Activated T-helper 17 cell treated with anti-CD3 and anti-CD28 coated beads, Interleukin-2, amount 50 U/mL, for 72 hours (primary cell): ENCODE data around the gene JAML. TPM values are rescaled to one million over a fixed set of nuclear protein-coding genes. Genes with fewer than 3 reads are reported as not detected.

Experiments
- ATAC-seq: fragments of 150-1000 bp; cut with Tn5 transposase; replicated peaks from 2 replicates; pipeline ENCODE4 v1.10.0; 2021; ENCODE audit warnings: mild to moderate bottlenecking, moderate library complexity
- H3K27ac Mint-ChIP-seq: one replicate; pipeline ENCODE4 v1.8.0; 2022; ENCODE audit warnings: mixed read lengths
- H3K27me3 Mint-ChIP-seq: one replicate; pipeline ENCODE4 v1.8.0; 2022; ENCODE audit warnings: mixed read lengths
- H3K36me3 Mint-ChIP-seq: one replicate; pipeline ENCODE4 v1.8.0; 2022; ENCODE audit warnings: low read depth, mild to moderate bottlenecking, mixed read lengths
- H3K4me1 Mint-ChIP-seq: one replicate; pipeline ENCODE4 v1.8.0; 2022; ENCODE audit warnings: mixed read lengths
- H3K4me3 Mint-ChIP-seq: one replicate; pipeline ENCODE4 v1.8.0; 2022; ENCODE audit warnings: mild to moderate bottlenecking, mixed read lengths
- H3K9me3 Mint-ChIP-seq: one replicate; pipeline ENCODE4 v1.8.0; 2022; ENCODE audit warnings: mixed read lengths
- total RNA-seq, 2 donors: library from RNA; stranded (reverse); gene quantifications; one replicate each; pipeline ENCODE4 v1.2.3, GENCODE V29; 2022

The JAML gene
- total RNA-seq, 2 donors from 2014 or later: 74.0 to 276 TPM

DNA sequence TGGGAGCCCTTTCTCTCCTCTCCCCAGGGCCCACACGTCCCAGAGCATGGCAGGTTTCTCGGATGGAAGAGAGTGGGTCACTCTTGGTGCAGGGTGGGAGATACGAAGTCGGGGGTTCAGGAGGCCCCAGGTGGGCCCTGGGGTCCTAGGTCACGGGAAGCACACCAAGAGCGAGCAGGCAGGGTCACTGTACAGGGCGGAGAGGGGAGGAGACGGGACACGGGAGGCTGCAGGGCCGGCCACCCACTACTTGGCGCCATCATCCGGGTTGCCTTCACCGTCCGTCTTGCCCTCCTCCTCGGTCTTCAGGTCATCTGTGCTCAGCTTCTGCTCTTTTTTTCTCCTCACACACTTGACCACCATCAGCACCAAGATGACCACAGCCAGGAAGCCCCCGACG is 58.2 kb downstream of the JAML start:
- Mint-ChIP-seq H3K27me3 (peaks cover 10% of the 10 kb centered on the region), H3K36me3 (no peaks in the 10 kb centered on the region), H3K27ac (no peak overlapping the region), H3K9me3 (no peaks in the 10 kb centered on the region), H3K4me3 (no peak overlapping the region), H3K4me1 (no peaks in the 10 kb centered on the region)
- no peak for ATAC-seq

DNA sequence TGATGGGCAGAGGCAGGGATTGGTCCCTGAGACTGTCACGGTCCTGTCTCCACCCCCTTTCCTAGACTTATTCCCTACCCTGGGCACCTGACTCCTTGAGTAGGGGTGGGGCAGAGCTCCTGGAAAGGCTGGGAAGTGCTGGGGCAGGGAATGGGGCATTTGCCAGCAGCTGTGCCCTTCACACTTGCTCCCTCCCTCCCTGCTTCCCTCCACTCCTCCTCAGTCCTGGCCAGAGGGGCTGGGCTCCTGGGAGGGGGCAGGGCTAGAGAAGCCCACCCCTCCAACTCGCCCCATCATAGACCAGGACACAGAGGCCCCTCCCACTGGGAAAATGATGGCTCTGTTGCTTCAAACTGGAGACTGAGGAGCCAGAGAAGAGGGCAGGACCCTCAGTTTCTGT is 59.9 kb downstream of the JAML start:
- Mint-ChIP-seq H3K27me3 (peaks cover 7% of the 10 kb centered on the region), H3K4me3 (no peak overlapping the region), H3K9me3 (no peaks in the 10 kb centered on the region), H3K36me3 (no peaks in the 10 kb centered on the region), H3K27ac (no peak overlapping the region), H3K4me1 (no peaks in the 10 kb centered on the region)
- ATAC-seq: no peak

DNA sequence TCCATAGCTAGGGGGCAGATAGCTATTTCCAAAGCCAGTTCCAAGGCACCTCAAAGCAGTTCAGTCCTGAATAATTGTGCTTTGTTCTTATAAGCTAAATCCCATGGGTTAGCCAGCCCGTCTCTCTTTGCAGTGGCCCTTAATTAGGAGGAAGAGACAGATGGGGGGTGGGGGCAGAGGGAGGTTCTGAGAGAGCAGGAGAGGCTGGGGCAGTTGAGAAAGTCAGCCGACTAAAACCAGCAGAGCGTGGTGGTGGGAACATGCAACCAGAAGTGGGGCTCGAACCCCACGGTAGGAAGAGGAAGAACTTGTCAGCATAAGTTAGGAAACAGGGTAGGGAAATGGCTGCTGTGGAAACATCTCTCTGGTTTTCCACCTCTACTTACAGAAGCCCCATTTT is 61.3 kb downstream of the JAML start:
- Mint-ChIP-seq H3K27ac (no peak overlapping the region), H3K4me1 (no peaks in the 10 kb centered on the region), H3K9me3 (no peaks in the 10 kb centered on the region), H3K36me3 (no peaks in the 10 kb centered on the region), H3K27me3 (peaks cover 9% of the 10 kb centered on the region), H3K4me3 (no peak overlapping the region)
- ATAC-seq: no peak

DNA sequence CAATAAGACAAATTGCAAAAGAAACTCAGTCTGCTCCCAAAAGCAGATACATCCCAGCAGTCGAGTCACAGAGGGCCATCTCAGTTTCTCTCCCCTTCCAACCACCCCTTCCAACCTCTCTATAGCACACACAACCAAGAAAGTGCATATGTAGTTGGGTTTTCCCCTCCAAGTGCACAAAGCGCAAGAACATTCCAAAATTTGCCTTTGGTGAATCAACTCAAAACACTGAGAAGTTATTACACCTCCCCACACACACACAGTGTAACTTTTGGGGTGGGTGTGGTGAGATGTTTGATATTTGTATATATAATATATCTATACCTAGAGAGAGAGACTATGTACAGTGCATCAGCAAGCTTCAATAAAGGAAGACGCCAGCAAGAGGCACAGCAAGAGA is 62.0 kb downstream of the JAML start:
- no peak overlapping the region for H3K4me3 Mint-ChIP-seq
- no peaks in the 10 kb centered on the region for H3K4me1 Mint-ChIP-seq
- H3K27ac Mint-ChIP-seq: no peak overlapping the region
- no peaks in the 10 kb centered on the region for H3K36me3 Mint-ChIP-seq
- H3K27me3 Mint-ChIP-seq: peaks cover 10% of the 10 kb centered on the region
- no peaks in the 10 kb centered on the region for H3K9me3 Mint-ChIP-seq
- peak; percentile 62 for ATAC-seq

DNA sequence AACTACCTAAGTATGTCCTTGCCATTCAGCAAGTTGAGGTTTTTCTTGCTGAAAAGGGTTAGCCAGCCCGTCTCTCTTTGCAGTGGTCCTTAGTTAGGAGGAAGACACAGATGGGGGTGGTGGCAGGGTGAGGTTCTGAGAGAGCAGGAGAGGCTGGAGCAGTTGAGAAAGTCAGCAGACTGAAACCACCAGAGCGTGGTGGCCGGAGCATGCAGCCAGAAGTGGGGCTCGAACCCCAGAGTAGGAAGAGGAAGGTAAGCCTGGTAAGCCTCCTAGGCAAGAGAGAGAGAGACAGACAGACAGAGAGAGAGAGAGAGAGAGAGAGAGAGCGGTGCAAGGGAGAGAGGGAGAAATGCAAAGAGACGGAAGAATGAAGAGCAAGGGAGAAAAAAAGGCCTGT is 63.0 kb downstream of the JAML start:
- no peak for ATAC-seq
- Mint-ChIP-seq H3K27me3 (peaks cover 19% of the 10 kb centered on the region), H3K27ac (no peak overlapping the region), H3K4me1 (no peaks in the 10 kb centered on the region), H3K36me3 (no peaks in the 10 kb centered on the region), H3K9me3 (no peaks in the 10 kb centered on the region), H3K4me3 (no peak overlapping the region)

DNA sequence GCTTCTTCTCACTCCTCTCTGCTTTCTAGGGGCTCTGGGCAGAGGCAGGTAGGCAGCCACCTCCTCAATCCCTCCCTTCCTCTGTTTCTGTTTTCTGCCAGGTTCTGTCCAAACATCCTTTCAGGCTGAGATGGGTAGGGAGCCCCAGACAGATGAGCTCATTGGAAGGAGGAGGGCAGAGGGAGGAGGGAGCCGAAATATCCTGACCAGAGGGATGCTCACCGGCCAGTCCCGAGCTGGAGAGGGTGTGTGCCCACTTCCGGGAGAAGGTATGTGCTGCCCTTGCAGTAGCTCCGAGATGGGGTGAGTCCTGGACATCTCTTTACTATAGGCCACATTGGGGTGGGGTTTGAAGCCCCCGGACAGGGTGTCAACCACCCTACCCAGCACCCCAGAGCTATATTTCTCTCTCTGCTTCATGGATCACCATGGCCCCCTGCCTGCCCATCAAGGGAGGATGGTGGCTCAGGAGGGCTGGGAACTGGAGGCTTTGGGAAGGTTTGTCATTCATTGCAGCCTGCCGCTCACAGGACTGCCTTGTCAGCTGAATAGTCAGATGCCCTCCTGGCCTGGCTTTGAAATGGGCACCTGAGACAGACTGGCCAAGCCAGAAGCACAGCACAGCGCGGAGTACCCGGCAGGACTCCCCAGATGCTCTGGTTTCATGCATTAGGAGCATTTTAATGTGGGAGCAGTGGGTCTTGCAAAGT is 67.5 kb downstream of the JAML start:
- H3K4me3 Mint-ChIP-seq: no peak overlapping the region
- no peaks in the 10 kb centered on the region for H3K4me1 Mint-ChIP-seq
- H3K27ac Mint-ChIP-seq: no peak overlapping the region
- H3K27me3 Mint-ChIP-seq: peaks cover 47% of the 10 kb centered on the region
- H3K9me3 Mint-ChIP-seq: no peaks in the 10 kb centered on the region
- ATAC-seq: no peak
- no peaks in the 10 kb centered on the region for H3K36me3 Mint-ChIP-seq

DNA sequence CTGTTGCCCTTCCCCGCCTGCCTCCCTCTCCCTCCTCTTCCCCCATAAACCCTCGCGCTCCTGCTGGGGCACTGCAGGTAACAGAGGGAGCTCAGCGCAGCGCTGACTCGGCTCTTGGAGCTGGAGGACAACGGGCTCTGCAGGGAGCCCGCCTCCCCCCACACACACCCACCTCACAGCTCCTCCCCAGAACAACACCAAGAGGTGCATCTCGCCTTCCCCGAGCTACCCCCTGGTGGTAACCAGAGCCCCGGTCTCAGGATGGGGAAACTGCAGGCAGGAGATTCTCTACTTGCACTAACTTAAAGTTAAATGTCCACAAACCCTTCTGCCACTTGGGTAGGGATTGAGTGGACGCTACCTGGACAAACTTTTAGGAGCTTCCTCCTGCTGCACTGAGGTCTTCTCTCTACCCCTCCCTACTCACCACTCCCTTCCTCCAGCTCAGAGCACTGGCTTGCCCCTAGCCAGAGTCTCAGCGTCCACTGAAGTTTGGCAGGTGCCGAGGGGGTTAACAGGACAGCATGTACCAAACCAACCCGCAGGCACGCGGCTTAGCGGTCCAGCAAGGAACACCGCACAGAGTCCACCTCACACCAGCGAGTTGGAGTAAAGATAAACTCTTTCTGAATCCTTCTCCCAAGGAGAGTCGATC is 68.2 kb downstream of the JAML start:
- Mint-ChIP-seq H3K9me3 (no peaks in the 10 kb centered on the region), H3K27ac (no peak overlapping the region), H3K36me3 (no peaks in the 10 kb centered on the region), H3K4me3 (no peak overlapping the region), H3K4me1 (no peaks in the 10 kb centered on the region), H3K27me3 (peaks cover 42% of the 10 kb centered on the region)
- ATAC-seq: peak; percentile 22

DNA sequence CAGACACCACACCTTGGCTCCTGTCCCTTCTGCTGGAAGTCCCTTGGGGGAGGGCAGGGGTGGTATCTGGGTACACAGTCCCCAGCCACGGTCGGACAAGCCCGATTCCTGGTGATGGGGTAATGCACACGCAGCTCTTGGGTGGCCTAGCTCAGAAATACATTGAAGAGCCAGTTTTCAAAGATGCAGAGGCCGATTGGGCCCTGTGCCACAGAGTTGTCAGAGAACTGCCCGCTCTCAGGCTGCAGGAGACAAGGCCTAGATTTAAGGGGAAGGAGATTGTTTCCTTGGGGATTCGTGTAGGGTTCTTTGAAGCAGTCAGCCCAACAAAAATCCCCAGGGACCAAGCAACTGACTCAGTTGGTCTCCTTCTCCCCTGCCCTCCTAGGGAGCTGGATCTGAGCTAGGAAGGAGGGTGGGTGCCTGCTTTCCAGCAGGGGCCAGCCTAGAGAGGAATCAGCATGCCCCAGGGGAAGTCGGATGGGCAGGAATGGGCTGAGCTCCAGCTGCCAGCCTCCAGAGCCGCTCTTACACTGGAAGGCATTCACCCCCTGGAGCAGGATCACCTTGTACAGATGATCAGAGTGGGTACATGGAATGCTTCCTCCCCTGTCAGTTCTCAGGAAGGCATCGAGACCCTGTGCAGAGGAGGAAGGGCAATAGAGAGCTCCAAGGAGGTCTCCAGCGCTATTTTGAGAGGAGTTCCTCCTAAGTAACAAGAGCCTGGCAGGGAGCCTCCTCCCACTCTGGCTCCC is 68.9 kb downstream of the JAML start:
- Mint-ChIP-seq H3K4me3 (no peak overlapping the region), H3K4me1 (no peaks in the 10 kb centered on the region), H3K27ac (no peak overlapping the region), H3K27me3 (peaks cover 48% of the 10 kb centered on the region), H3K9me3 (no peaks in the 10 kb centered on the region), H3K36me3 (no peaks in the 10 kb centered on the region)
- ATAC-seq: no peak

DNA sequence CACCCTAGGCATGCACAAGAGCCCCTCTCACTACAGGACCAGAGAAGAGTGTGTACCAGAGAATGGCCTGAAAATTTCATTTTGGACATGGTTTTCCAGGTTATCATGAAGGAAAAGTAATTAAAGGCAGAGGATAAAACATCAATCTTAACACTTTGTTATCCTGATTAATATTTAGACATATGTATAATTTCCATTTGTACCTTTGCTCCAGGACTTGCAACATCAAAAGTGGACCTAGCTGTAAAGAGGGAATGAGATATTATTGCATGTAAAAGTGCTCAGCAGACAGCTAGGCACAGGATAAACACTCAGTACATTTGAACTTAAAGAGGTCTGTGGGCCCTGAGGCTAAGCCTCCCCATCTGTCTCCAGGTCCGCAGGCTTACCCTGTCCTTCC is 70.2 kb downstream of the JAML start:
- Mint-ChIP-seq H3K36me3 (no peaks in the 10 kb centered on the region), H3K27me3 (peaks cover 51% of the 10 kb centered on the region), H3K4me3 (no peak overlapping the region), H3K9me3 (no peaks in the 10 kb centered on the region), H3K4me1 (no peaks in the 10 kb centered on the region), H3K27ac (no peak overlapping the region)
- ATAC-seq: no peak

DNA sequence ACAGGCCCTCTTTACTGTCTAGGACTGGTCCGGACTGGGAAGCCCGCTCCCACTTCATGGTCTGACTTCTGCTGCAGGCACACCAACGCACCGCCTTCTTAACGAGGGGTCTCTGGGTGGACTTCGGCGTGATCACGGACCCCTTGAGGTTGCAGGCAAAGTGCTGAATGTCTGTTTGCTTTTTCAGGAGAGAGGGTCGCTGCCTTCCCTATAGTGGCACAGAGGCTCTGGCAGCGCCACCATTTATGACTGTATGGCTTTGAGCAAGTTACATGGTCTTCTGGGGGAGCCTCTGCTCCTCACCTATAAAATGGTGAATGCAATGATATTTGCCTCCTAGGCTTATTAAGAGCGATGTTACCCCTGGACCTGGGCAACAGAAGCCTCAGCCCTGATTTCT is 70.8 kb downstream of the JAML start:
- H3K4me3 Mint-ChIP-seq: peak overlapping the region; percentile 61

DNA sequence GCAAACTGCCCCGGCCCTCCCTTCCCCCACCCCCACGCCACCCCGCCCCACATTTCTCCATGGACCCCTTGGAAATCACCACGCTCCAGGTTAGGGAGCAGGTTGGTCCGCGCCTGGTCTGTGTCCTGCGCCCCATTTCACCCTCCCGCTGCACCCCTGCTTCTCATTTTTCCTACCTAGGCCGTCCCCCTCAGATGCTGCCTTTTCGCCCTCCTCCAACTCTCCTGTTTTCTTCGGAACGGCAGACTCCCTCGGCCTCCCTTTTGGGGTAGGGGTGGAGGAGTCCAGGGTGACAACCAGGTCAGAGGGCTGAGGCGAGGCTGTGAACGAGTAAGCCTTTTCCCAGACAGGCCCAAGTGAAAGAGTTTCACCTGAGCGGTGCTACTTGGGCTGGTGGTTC is 71.3 kb downstream of the JAML start:
- no peaks in the 10 kb centered on the region for H3K9me3 Mint-ChIP-seq

More for the DNA sequence above, 70.8 kb downstream of the JAML start:
- Mint-ChIP-seq H3K27ac (no peak overlapping the region), H3K27me3 (peaks cover 48% of the 10 kb centered on the region), H3K9me3 (no peaks in the 10 kb centered on the region), H3K4me1 (no peaks in the 10 kb centered on the region), H3K36me3 (no peaks in the 10 kb centered on the region)
- ATAC-seq: no peak

DNA sequence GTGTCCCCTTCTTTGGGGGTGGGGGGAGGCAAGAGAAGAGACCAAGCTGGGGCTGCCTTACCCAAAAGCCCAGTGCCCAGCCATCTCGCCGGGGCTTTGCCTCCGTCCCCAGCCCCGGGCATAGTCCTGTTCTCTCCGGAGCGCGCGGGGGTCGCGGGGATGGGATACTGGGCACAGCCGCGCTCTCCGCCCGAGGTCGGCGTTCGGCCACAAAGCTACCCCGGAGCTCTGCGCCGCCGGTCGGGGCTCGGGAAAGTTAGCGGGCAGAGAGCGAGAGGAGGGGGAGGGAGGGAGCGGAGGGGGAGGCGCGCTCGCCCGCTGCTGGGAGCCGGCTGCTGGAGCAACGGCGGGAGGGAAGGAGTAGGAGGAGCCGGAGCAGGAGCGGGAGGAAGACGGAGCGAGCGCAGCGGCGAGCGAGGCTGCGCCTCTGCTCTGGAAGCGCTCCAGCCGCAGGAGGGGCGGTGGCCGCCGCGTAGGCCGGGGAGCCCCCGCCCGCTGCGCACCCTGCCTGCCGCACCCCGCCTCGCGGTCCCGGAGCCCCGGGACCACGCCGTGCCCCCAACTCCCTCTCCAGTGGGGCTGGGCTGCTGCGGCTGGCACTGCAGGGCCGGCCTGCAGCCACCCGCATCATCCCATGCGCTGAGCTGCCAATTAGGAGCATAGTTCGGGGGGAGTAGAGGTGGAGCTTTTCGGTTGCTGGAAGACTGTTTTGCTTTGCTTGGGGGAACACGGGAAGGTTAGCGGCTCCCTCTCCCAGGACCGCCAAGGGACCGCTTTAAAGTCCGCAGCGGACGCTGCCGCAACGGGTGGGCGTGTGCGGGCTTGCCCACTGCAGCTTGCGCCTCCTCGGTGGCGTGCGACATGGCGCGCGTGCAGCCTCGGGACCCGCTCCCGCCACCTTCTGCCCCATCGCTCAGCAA is 72.0 kb downstream of the JAML start, which contains the start of gene SCN4B:
SCN4B (minus strand) TSS at position 272 of the 920 bp plus-strand sequence; CDS start at position 122, 150 bp downstream.
- peaks cover 47% of the 10 kb centered on the region for H3K27me3 Mint-ChIP-seq
- no peak within 1 kb of the TSS for H3K27ac Mint-ChIP-seq
- H3K4me1 Mint-ChIP-seq: no peaks in the 10 kb centered on the region
- peak; percentile 59 for ATAC-seq
- H3K9me3 Mint-ChIP-seq: no peaks in the 10 kb centered on the region
- peak within 1 kb of the TSS; percentile 61 for H3K4me3 Mint-ChIP-seq
- no peaks in the 10 kb centered on the region for H3K36me3 Mint-ChIP-seq

More for the DNA sequence above, 71.3 kb downstream of the JAML start:
- H3K27me3 Mint-ChIP-seq: peaks cover 48% of the 10 kb centered on the region
- H3K4me1 Mint-ChIP-seq: no peaks in the 10 kb centered on the region
- ATAC-seq: no peak
- no peaks in the 10 kb centered on the region for H3K36me3 Mint-ChIP-seq
- H3K27ac Mint-ChIP-seq: no peak overlapping the region
- peak overlapping the region; percentile 61 for H3K4me3 Mint-ChIP-seq

DNA sequence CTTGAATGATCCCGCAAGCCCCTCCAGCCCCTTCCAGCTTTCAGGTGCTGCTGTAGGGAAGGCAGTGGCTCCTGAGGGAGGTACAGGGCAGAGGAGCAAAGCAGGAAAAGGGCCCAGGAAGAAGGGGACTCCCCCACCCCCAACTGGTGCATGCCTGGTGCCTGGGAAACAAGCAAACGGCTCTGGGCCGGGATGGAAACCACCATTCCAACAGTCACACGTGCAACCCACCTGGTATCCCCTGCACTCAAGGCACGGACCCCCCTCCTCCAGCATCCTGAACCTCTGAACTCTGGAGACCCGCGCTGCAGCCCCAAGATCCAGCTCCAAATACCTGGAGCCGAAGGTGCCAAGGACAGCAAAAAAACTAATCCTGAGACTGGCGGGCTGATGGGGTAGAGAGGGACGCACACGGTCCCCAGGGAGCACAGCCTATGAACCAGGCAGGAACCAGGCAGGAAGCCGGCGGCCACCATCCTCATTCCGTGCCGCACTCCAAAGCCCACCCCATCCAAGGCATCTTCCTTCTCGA is 72.7 kb downstream of the JAML start:
- Mint-ChIP-seq H3K4me1 (no peaks in the 10 kb centered on the region), H3K4me3 (peak overlapping the region; percentile 61), H3K27me3 (peaks cover 40% of the 10 kb centered on the region), H3K36me3 (no peaks in the 10 kb centered on the region), H3K9me3 (no peaks in the 10 kb centered on the region), H3K27ac (no peak overlapping the region)
- no peak for ATAC-seq

DNA sequence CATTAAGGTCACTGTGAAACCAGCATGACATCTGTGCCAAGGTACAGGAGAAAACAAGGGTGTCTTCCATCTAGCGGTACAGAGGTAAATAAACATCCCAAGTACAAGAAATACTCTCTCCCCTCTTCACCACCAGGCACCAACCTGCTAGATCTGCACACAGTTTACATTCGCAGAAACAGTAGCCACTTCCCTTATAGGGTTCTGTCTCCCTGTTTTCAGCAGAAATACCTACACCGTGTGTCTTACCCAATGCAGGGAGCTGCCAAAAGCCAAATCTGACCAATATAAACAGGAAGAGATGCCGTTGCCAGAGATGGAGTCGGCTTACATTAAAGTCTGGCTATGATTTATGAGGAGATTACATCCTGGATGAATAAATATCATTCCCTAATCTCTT is 73.4 kb downstream of the JAML start:
- no peak for ATAC-seq
- no peaks in the 10 kb centered on the region for H3K9me3 Mint-ChIP-seq
- peak overlapping the region; percentile 20 for H3K4me3 Mint-ChIP-seq

More for the DNA sequence above, 73.4 kb downstream of the JAML start:
- H3K27me3 Mint-ChIP-seq: peaks cover 34% of the 10 kb centered on the region
- H3K36me3 Mint-ChIP-seq: no peaks in the 10 kb centered on the region
- no peaks in the 10 kb centered on the region for H3K4me1 Mint-ChIP-seq
- no peak overlapping the region for H3K27ac Mint-ChIP-seq
